ENCODE measurements around the gene MOB3B.

MOB3B gene

GRCh38 chr9:27349698-27350080 lies 179.9 kb downstream of the MOB3B start:
- TF ChIP-seq CTCF (IDR thresholded peaks at IDR 0.05), result no peak

- no peak for TF ChIP-seq CTCF (IDR thresholded peaks at IDR 0.05)
Observed at GRCh38 chr9:27348785-27349697, 180.6 kb downstream of the MOB3B start.

- no peak for TF ChIP-seq CTCF (IDR thresholded peaks at IDR 0.05)
Observed at GRCh38 chr9:27347889-27348288, 181.7 kb downstream of the MOB3B start.

DNA sequence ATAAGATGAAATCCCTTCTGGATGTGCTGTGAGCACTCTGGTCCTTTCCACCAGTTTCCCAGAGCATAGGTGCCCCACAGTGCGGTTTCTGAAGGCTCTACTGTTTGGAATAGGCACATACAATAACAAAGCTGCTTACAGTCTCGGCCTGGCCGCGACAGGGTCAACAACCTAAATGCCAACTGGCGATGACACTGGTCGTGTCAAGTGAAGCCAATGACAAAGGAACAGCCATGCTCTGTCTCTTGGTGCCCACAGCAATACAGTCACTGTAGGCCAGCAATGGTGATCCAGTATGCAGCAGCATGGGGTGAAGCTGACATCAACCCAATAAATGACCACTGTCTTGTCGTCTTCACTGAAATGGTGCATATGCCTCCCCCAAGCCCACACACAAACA lies 184.8 kb downstream of the MOB3B start:
- TF ChIP-seq CTCF (IDR thresholded peaks at IDR 0.05), result no peak

GRCh38 chr9:27341545-27342294 lies 187.9 kb downstream of the MOB3B start:
- no peak for TF ChIP-seq CTCF (IDR thresholded peaks at IDR 0.05)

- TF ChIP-seq CTCF (IDR thresholded peaks at IDR 0.05), result no peak
Observed at GRCh38 chr9:27340961-27341511, 188.6 kb downstream of the MOB3B start.

DNA sequence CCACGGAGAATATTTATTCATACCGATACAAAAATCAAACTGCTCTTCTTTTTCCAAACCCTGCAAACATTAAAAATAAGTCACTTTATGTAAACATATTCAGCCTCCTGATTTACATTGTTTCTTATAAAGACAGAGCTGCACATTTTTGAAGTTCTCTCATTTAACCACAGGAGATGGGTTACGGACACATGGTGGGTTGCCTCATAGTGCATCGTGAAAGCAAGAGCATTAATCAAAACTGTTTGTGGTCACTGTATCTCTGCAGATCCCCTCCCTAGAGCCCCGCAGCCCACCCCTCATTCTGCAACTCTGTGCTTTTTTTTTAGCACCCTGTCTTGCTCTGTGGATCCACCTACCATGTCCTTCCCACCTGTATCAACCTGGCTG lies 189.3 kb downstream of the MOB3B start:
- no peak for TF ChIP-seq CTCF (IDR thresholded peaks at IDR 0.05)
